K562 treated with DMSO at 1 percent for 4 hours (cell line): Measurements from ENCODE around the gene ZNF93. TPM values are rescaled to one million over a fixed set of nuclear protein-coding genes. Genes with fewer than 3 reads are reported as not detected.

Experiments
- total RNA-seq: library from RNA; unstranded; fragments of 300-600 nt; gene quantifications from 2 replicates; pipeline ENCODE4 v1.2.3, GENCODE V29; 2022; ENCODE audit not compliant: insufficient read depth

The ZNF93 gene
- total RNA-seq: 7.1 and 15.1 TPM in 2 replicates

GRCh38 chr19:19900729-19901444 lies at the start of gene ZNF93:
TSS of gene ZNF93 (plus strand) at chr19:19900946. CDS start at chr19:19901089, 143 bp downstream.

DNA sequence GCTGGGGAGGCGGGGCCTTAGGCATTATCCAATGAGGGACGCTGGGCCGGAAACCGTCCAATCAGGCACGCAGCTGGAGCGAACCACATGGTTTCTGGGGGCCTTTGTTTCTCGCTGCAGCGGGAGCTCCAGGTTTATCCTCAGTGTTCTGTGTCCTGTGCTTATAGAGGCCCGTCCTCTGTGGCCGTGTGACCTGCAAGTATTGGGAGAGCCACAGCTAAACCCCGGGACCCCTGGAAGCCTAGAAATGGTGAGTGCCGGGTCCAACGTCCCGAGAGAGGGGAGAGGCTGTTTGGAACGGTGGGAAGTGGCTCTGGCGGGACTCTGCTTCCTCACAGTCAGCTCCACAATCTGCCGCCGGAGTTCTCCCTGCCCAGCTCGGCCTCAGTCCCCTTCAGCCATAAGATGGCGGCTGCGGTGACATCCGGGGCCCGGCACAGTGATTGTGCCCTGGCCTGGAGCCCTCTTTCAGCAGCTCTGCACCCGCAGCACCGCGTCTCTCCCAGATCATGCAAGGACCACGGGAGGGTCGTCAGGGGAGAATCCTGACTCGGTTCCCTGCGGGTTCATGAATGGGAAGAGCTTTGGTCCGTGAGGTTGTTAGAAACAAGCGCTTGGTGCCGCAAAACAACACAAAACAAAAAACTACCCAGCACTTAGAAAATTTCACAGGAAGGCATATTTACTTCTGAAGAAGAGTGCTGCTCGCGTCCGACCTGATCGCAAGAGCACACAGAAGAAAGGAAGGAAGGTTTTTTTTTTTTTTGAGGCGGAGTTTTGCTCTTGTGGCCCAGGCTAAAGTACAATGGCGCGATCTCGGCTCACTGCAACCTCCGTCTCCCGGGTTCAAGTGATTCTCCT lies 34.8 kb upstream of the ZNF93 start, which contains the start of gene ZNF253:
Gene ZNF253, plus strand, starts transcription at position 133 of the 861 bp plus-strand sequence. Its CDS starts 115 bp downstream, at position 248.

Other genes starting within 250 kb of the ZNF93 start
- gene ATP13A1, start 237.3 kb upstream of the ZNF93 start, total RNA-seq: 62.5 and 84.4 TPM in 2 replicates
- gene ZNF101, start 232.1 kb upstream of the ZNF93 start, total RNA-seq: 5.7 and 5.8 TPM in 2 replicates
- 2.9 and 4.0 TPM in 2 replicates for gene ZNF14, start 167.8 kb upstream of the ZNF93 start, total RNA-seq
- gene ZNF506, start 79.2 kb upstream of the ZNF93 start, total RNA-seq: not detected in 2 replicates
- 2.4 and 4.5 TPM in 2 replicates for gene ZNF253, start 35.1 kb upstream of the ZNF93 start, total RNA-seq
- not detected in 2 replicates for gene ZNF682, start 138.6 kb downstream of the ZNF93 start, total RNA-seq
- gene ZNF90, start 177.1 kb downstream of the ZNF93 start, total RNA-seq: 0.97 and 2.3 TPM in 2 replicates